Activated CD4-positive, CD25-positive, alpha-beta regulatory T cell treated with anti-CD3 and anti-CD28 coated beads, Interleukin-2, amount 50 U/mL, for 24 hours (primary cell): ENCODE measurements around the gene DTL.

ENCODE experiments used
- ATAC-seq, 2 donors: fragments of 150-1000 bp; cut with Tn5 transposase; one replicate each; pipeline ENCODE4 v1.10.0; 2021; ENCODE audit warnings: mild to moderate bottlenecking in 1 of 2, moderate library complexity in 1 of 2

DTL gene

GRCh38 chr1:212135166-212135565, 99.6 kb downstream of the DTL start:
- ATAC-seq = no peak

GRCh38 chr1:212137854-212138253, 102.3 kb downstream of the DTL start:
- no peak for ATAC-seq

GRCh38 chr1:212138457-212138856, 102.9 kb downstream of the DTL start:
- ATAC-seq = no peak

- no peak for ATAC-seq
These were observed 104.1 kb downstream of the DTL start for GRCh38 chr1:212139526-212140135.

DNA sequence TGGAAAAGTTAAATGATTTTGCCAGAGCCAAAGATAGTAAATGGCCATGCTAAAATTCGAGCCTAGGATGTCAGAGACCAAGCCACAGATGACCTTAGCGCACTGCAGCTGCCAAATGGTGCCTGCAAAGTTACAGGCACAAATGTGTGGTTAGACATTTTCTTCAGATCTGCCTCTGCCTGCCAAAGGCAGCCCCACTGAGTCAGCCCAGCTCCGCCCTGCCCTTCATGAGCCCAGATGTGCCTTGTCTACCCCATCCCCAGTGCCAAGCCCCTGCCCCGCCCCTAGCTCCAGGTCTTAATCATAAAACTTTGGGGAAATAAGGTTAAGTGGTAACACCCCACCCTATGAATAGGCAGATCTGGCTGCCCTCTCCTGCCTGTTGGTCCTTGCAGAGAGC, 105.9 kb downstream of the DTL start:
- no peak for ATAC-seq

- ATAC-seq = no peak
These were observed 107.5 kb downstream of the DTL start for GRCh38 chr1:212142883-212143530.

DNA sequence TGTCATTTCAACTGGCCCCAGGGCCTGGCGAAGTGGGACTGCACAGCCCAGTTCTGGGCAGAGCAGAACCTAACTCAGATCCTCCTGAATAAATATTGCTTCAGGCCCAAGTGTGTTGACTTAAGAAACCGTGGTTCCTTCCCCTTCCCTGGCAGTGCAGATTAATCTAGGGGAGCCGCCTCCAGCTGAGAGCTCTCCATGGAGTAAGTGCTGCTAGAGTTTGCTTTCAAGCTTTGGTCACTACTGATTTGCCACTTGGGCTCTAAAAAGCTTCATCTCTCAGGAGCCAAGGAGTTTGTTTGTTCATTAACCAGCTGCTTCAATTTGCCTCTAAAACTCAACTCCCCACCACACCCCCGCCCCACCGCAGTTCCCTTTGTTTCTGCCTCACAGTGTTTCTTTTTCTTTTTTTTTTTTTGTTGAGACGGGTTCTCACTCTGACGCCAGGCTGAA, 112.1 kb downstream of the DTL start:
- no peak for ATAC-seq

DNA sequence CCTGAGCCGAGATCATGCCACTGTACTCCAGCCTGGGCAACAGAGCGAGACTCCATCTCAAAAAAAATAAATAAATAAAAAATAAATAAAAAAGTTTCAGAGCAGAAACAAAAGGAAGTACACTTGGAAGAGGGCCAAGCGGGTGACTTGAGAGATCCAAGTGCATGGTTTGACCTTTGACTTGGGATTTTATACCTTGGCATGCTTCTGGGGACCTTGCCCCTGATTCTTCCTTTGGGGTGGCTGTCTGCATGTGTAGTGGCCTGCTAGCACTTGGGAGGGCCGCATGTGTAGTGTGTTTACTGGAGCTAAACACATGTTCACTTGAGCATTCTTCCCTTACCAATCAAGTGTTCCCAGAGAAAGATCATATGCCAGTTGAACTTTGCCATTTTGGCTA, 114.0 kb downstream of the DTL start:
- ATAC-seq = no peak

DNA sequence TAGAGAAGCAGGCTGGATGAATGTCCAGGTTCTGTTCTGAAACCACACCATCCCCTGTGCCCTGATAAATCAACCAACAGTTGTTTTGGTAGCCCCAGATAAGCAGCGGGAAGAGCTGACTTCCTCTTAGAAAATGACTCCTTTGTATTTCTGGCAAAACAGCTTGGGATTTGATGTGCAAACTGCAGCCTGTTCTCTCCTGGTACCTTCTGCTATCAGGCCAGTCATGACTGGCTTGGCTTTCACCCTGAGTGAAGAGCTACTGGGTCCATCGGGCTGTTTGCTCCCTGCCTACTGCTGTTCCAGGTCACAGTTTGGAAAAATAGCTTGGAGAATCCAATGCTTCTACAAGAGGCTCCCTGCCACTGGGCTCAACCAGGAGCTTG, 116.8 kb downstream of the DTL start:
- no peak for ATAC-seq

DNA sequence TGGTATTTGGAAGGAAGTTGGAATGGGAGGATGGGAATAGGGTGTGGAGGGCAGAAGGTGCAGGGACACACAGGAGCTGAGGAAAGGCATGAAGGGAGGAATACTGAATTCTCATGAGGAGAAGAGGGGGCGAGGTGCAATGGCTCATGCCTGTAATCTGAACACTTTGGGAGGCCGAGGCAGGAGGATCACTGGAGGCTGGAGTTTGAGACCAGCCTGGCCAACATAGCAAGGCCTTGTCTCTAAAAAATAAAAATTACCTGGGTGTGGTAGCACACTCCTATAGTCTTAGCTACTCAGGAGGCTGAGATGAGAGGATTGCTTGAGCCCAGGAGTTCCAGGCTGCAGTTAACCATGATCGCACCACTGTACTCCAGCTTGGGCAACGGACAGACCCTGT, 117.3 kb downstream of the DTL start:
- ATAC-seq = no peak

DNA sequence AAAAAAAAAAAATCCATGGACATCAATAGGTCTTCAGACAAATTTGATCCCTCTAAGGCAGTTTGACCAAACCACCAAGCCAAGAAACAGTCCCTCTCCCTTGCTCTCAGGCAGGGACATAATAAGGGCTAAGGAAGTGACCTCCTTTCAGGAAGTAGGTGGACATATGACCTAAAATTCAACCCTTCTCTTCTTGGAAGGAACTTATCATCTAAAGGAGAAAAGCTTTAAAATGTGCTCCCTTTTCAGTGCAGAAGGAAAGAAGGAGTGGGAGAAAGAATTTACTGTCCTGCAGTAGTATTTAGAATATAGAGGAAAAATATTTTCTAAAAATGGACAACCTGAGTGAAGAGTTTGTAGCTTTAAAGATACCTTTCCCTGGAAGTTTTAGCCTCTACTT, 118.1 kb downstream of the DTL start:
- no peak for ATAC-seq
